ENCODE measurements around the gene NEGR1.

Gene NEGR1

GRCh38 chr1:71809085-71809484 is 473.3 kb downstream of the NEGR1 start:
- DNase-seq (ENCODE audit: low read depth): no peak
- no peak overlapping the region for H3K4me3 ChIP-seq (ENCODE audit: low read depth, low read length)
- in situ Hi-C loops (cut with HindIII; ENCODE audit: low sequenced_read_pairs): no loop called here
- no peak for TF ChIP-seq CTCF (IDR thresholded peaks at IDR 0.05; ENCODE audit: low read depth, low read length, missing control alignments)

- in situ Hi-C loops (cut with HindIII; ENCODE audit: low sequenced_read_pairs): no loop called here
- no peak for DNase-seq (ENCODE audit: low read depth)
- no peak overlapping the region for H3K4me3 ChIP-seq (ENCODE audit: low read depth, low read length)
- no peak for TF ChIP-seq CTCF (IDR thresholded peaks at IDR 0.05; ENCODE audit: low read depth, low read length, missing control alignments)
Measured at GRCh38 chr1:71804140-71804539, 478.2 kb downstream of the NEGR1 start.

GRCh38 chr1:71796006-71796405 is 486.3 kb downstream of the NEGR1 start:
- in situ Hi-C loops (cut with HindIII; ENCODE audit: low sequenced_read_pairs): no loop called here
- H3K4me3 ChIP-seq (ENCODE audit: low read depth, low read length): no peak overlapping the region
- TF ChIP-seq CTCF (IDR thresholded peaks at IDR 0.05; ENCODE audit: low read depth, low read length, missing control alignments): no peak
- DNase-seq (ENCODE audit: low read depth): no peak

GRCh38 chr1:71792264-71792663 is 490.1 kb downstream of the NEGR1 start:
- no peak for DNase-seq (ENCODE audit: low read depth)
- no peak for TF ChIP-seq CTCF (IDR thresholded peaks at IDR 0.05; ENCODE audit: low read depth, low read length, missing control alignments)
- no peak overlapping the region for H3K4me3 ChIP-seq (ENCODE audit: low read depth, low read length)
- in situ Hi-C loops (cut with HindIII; ENCODE audit: low sequenced_read_pairs): no loop called here

- DNase-seq (ENCODE audit: low read depth): no peak
- H3K4me3 ChIP-seq (ENCODE audit: low read depth, low read length): no peak overlapping the region
- TF ChIP-seq CTCF (IDR thresholded peaks at IDR 0.05; ENCODE audit: low read depth, low read length, missing control alignments): no peak
- in situ Hi-C loops (cut with HindIII; ENCODE audit: low sequenced_read_pairs): no loop called here
Measured at GRCh38 chr1:71788113-71788512, 494.2 kb downstream of the NEGR1 start.

GRCh38 chr1:71787699-71788098 is 494.6 kb downstream of the NEGR1 start:
- TF ChIP-seq CTCF (IDR thresholded peaks at IDR 0.05; ENCODE audit: low read depth, low read length, missing control alignments): no peak
- peak; percentile 62 for DNase-seq (ENCODE audit: low read depth)
- no peak overlapping the region for H3K4me3 ChIP-seq (ENCODE audit: low read depth, low read length)
- in situ Hi-C loops (cut with HindIII; ENCODE audit: low sequenced_read_pairs): no loop called here

GRCh38 chr1:71786218-71786617 is 496.1 kb downstream of the NEGR1 start:
- in situ Hi-C loops (cut with HindIII; ENCODE audit: low sequenced_read_pairs): no loop called here
- no peak for DNase-seq (ENCODE audit: low read depth)
- H3K4me3 ChIP-seq (ENCODE audit: low read depth, low read length): no peak overlapping the region
- TF ChIP-seq CTCF (IDR thresholded peaks at IDR 0.05; ENCODE audit: low read depth, low read length, missing control alignments): no peak
